CD14-positive monocyte (primary cell): ENCODE results near the gene SHPK. TPM values are rescaled to one million over a fixed set of nuclear protein-coding genes. Genes with fewer than 3 reads are reported as not detected.

Experiments
- DNase-seq, 3 donors: peaks; one replicate each; pipeline ENCODE4 v3.0.0-alpha.2; 2011 to 2022
- H2AFZ ChIP-seq: 2 replicates; pipeline ENCODE4 v1.6.0; 2012; ENCODE audit warnings: mild to moderate bottlenecking, low read depth, low read length, inconsistent platforms; ENCODE audit not compliant: insufficient read depth, poor library complexity, severe bottlenecking
- H3K27ac ChIP-seq, 2 donors: 1 replicate in 1 of 2; 2 replicates in 1 of 2; pipeline ENCODE4 v1.5.1; 2012 to 2013; ENCODE audit warnings: low read length in 2 of 2, control low read depth in 1 of 2, inconsistent platforms in 1 of 2, low read depth in 1 of 2, mild to moderate bottlenecking in 1 of 2
- H3K27me3 ChIP-seq, 2 donors: one replicate each; pipeline versions ENCODE4 v1.6.0 to v1.6.1; 2011 to 2013; ENCODE audit warnings: low read length in 2 of 2; ENCODE audit not compliant: control insufficient read depth in 2 of 2, insufficient read depth in 2 of 2
- H3K36me3 ChIP-seq, 2 donors: replicated peaks in 1 of 2; 1 replicate in 1 of 2; 2 replicates in 1 of 2; pipeline versions ENCODE4 v1.5.1 to v1.6.1; 2012 to 2013; ENCODE audit warnings: low read length in 2 of 2, control low read depth in 1 of 2, inconsistent platforms in 1 of 2, mild to moderate bottlenecking in 1 of 2; ENCODE audit not compliant: insufficient read depth in 2 of 2, control insufficient read depth in 1 of 2
- H3K4me1 ChIP-seq, 2 donors: 1 replicate in 1 of 2; 2 replicates in 1 of 2; pipeline versions ENCODE4 v1.5.1 to v1.6.1; 2012 to 2013; ENCODE audit warnings: low read length in 2 of 2, control low read depth in 1 of 2, inconsistent platforms in 1 of 2, mild to moderate bottlenecking in 1 of 2, moderate library complexity in 1 of 2; ENCODE audit not compliant: insufficient read depth in 2 of 2, control insufficient read depth in 1 of 2
- H3K4me2 ChIP-seq: replicated peaks from 2 replicates; pipeline ENCODE3; 2012; ENCODE audit warnings: low read length, moderate library complexity, mild to moderate bottlenecking; ENCODE audit not compliant: poor library complexity, severe bottlenecking; ENCODE audit errors: extremely low read depth
- H3K4me3 ChIP-seq, 3 experiments: fragments of 200-600 bp in 1 of 3; sonication (generic) in 1 of 3; replicated peaks in 1 of 3; 1 replicate in 2 of 3; 2 replicates in 1 of 3; pipeline ENCODE4 v1.5.1; 2011 to 2013; ENCODE audit warnings: low read length in 3 of 3, mild to moderate bottlenecking in 3 of 3, control low read depth in 2 of 3, low read depth in 2 of 3, inconsistent platforms in 1 of 3, moderate library complexity in 1 of 3
- H3K79me2 ChIP-seq: 2 replicates; pipeline ENCODE4 v1.6.0; 2012; ENCODE audit warnings: mild to moderate bottlenecking, control low read depth, inconsistent platforms, low read length, moderate library complexity; ENCODE audit not compliant: insufficient read depth
- H3K9ac ChIP-seq: 2 replicates; pipeline ENCODE4 v1.6.0; 2017; ENCODE audit warnings: low read length, mild to moderate bottlenecking; ENCODE audit not compliant: insufficient read depth, poor library complexity, severe bottlenecking
- H3K9me3 ChIP-seq, 2 donors: replicated peaks in 1 of 2; 1 replicate in 1 of 2; 2 replicates in 1 of 2; pipeline versions ENCODE4 v1.5.1 to v1.6.1; 2012 to 2013; ENCODE audit warnings: low read length in 2 of 2, control low read depth in 1 of 2; ENCODE audit not compliant: control insufficient read depth in 1 of 2, insufficient read depth in 1 of 2
- H4K20me1 ChIP-seq: 2 replicates; pipeline ENCODE4 v1.6.0; 2012; ENCODE audit warnings: mild to moderate bottlenecking, low read length, control low read depth, moderate library complexity; ENCODE audit not compliant: insufficient read depth
- H3K27ac Mint-ChIP-seq, 7 donors: one replicate each; pipeline ENCODE4 v1.8.0; 2020; ENCODE audit warnings: mild to moderate bottlenecking in 7 of 7, mixed read lengths in 7 of 7, moderate library complexity in 6 of 7, inconsistent platforms in 2 of 7
- H3K27me3 Mint-ChIP-seq, 3 donors: one replicate each; pipeline ENCODE4 v1.8.0; 2021 to 2022; ENCODE audit warnings: low read depth in 3 of 3, mild to moderate bottlenecking in 3 of 3, mixed read lengths in 3 of 3, moderate library complexity in 3 of 3, inconsistent platforms in 1 of 3
- H3K36me3 Mint-ChIP-seq, 2 donors: one replicate each; pipeline ENCODE4 v1.8.0; 2020; ENCODE audit warnings: mixed read lengths in 2 of 2, inconsistent platforms in 1 of 2, mild to moderate bottlenecking in 1 of 2
- H3K4me1 Mint-ChIP-seq: one replicate; pipeline ENCODE4 v1.8.0; 2020; ENCODE audit warnings: mild to moderate bottlenecking, mixed read lengths
- H3K4me3 Mint-ChIP-seq, 2 donors: one replicate each; pipeline ENCODE4 v1.8.0; 2020; ENCODE audit warnings: mild to moderate bottlenecking in 2 of 2, mixed read lengths in 2 of 2, moderate library complexity in 1 of 2
- H3K9me3 Mint-ChIP-seq, 7 donors: one replicate each; pipeline ENCODE4 v1.8.0; 2020 to 2022; ENCODE audit warnings: mixed read lengths in 7 of 7, mild to moderate bottlenecking in 6 of 7, moderate library complexity in 6 of 7, inconsistent platforms in 2 of 7
- WGBS: methylation state at CpG from one replicate; pipeline ENCODE4 v1.1.5; 2013; ENCODE audit warnings: missing lambda C conversion rate; ENCODE audit not compliant: insufficient coverage; 5-methylcytosine and 5-hydroxymethylcytosine counted together
- intact Hi-C, 2 donors: fragments of 100-400 bp; cut with micrococcal nuclease; formaldehyde crosslinking; loops; one replicate each; pipeline versions ENCODE4 v1.15.0 to v1.15.1; 2023
- polyA plus RNA-seq, 3 donors: library from polyadenylated mRNA; depleted of rRNA in 1 of 3; unstranded in 2 of 3; stranded (reverse) in 1 of 3; fragments of 300-500 nt in 2 of 3; fragments of >200 nt in 1 of 3; fragmentation: Illumina TruSeq in 2 of 3; gene quantifications; 1 replicate in 2 of 3; 2 replicates in 1 of 3; pipeline ENCODE4 v1.2.3, GENCODE V29; 2012 to 2021
- TF ChIP-seq, protein P1 (sequence below): fragments of 200-600 bp; IDR thresholded peaks from one replicate; pipeline ENCODE4 v1.8.0; 2022; ENCODE audit warnings: antibody characterized with exemption, mild to moderate bottlenecking

Gene SHPK
- polyA plus RNA-seq, 3 donors = 4.3 to 4.6 (median 4.6) TPM

DNA sequence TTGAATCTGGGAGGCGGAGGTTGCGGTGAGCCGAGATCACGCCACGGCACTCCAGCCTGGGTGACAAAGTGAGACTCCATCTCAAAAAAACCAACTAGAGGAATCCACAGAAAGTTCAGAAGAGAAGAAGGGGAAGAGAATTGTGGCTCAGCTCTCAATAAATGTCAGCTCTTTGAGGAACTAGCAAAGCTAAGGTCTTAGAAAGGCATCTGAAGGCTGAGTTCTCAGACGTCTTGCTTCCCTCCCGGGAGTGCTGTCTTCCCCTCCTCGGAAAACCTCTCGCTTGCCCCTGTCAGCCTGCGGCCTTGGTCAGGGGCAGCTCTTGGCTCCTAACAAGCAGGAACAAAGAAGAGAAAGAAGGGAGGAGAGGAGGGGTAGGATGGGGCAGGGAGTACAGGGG is 5.3 kb downstream of the SHPK start:
- H3K4me3 Mint-ChIP-seq = no peak overlapping the region
- WGBS = 86% methylated on average over 7 of the region's 10 CpGs
- Histone ChIP-seq H3K4me1 (peaks cover 10 to 12% of the 10 kb centered on the region in 2 donors), H3K9me3 (no peaks in the 10 kb centered on the region), H2AFZ (no peak overlapping the region), H3K79me2 (peaks cover 19% of the 10 kb centered on the region), H3K9ac (no peak overlapping the region), H3K27me3 (no peaks in the 10 kb centered on the region), H3K4me3 (no peak overlapping the region), H3K4me2 (no peak overlapping the region), H3K27ac (no peak overlapping the region), H4K20me1 (no peaks in the 10 kb centered on the region), H3K36me3 (peaks cover 19 to 39% of the 10 kb centered on the region in 2 donors)
- peaks cover 14% of the 10 kb centered on the region for H3K4me1 Mint-ChIP-seq
- H3K9me3 Mint-ChIP-seq = peaks cover 0 to 2% (median 0%) of the 10 kb centered on the region in 7 donors
- peaks cover 0 to 4% (median 0%) of the 10 kb centered on the region in 3 donors for H3K27me3 Mint-ChIP-seq
- peak overlapping the region in 5 of 7 donors; percentile 37 to 80 (median 69) for H3K27ac Mint-ChIP-seq
- peaks cover 36 to 50% of the 10 kb centered on the region in 2 donors for H3K36me3 Mint-ChIP-seq
- intact Hi-C loops = loop anchor here in 1 of 2 donors (10.0 kb wide), 1 partner anchor 586 kb away; no protein-coding TSS in a partner anchor
- TF ChIP-seq, protein P1, sequence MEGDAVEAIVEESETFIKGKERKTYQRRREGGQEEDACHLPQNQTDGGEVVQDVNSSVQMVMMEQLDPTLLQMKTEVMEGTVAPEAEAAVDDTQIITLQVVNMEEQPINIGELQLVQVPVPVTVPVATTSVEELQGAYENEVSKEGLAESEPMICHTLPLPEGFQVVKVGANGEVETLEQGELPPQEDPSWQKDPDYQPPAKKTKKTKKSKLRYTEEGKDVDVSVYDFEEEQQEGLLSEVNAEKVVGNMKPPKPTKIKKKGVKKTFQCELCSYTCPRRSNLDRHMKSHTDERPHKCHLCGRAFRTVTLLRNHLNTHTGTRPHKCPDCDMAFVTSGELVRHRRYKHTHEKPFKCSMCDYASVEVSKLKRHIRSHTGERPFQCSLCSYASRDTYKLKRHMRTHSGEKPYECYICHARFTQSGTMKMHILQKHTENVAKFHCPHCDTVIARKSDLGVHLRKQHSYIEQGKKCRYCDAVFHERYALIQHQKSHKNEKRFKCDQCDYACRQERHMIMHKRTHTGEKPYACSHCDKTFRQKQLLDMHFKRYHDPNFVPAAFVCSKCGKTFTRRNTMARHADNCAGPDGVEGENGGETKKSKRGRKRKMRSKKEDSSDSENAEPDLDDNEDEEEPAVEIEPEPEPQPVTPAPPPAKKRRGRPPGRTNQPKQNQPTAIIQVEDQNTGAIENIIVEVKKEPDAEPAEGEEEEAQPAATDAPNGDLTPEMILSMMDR = no peak
- DNase-seq = no peak

GRCh38 chr17:3627769-3628167 is 8.3 kb downstream of the SHPK start:
- Histone ChIP-seq H3K9ac (no peak overlapping the region), H3K79me2 (peaks cover 5% of the 10 kb centered on the region), H3K4me3 (no peak overlapping the region), H3K4me2 (no peak overlapping the region), H4K20me1 (no peaks in the 10 kb centered on the region), H3K27ac (no peak overlapping the region), H2AFZ (no peak overlapping the region), H3K9me3 (no peaks in the 10 kb centered on the region), H3K27me3 (no peaks in the 10 kb centered on the region), H3K36me3 (peaks cover 39 to 64% of the 10 kb centered on the region in 2 donors), H3K4me1 (no peaks in the 10 kb centered on the region)
- Mint-ChIP-seq H3K4me3 (no peak overlapping the region), H3K4me1 (peaks cover 3% of the 10 kb centered on the region), H3K9me3 (peaks cover 0 to 2% (median 0%) of the 10 kb centered on the region in 7 donors), H3K27ac (peak overlapping the region in 1 of 7 donors; percentile 22), H3K36me3 (peaks cover 56 to 78% of the 10 kb centered on the region in 2 donors), H3K27me3 (no peaks in the 10 kb centered on the region)
- WGBS = no CpG with 5 or more reads among the region's 11 CpGs
- TF ChIP-seq, protein P1 = no peak
- DNase-seq = no peak
- intact Hi-C loops = no loop called here
